ENCODE measurements around the gene CLIC5. TPM values are rescaled to one million over a fixed set of nuclear protein-coding genes. Genes with fewer than 3 reads are reported as not detected.

Gene CLIC5
- polyA plus RNA-seq, 1 experiment: not detected

DNA sequence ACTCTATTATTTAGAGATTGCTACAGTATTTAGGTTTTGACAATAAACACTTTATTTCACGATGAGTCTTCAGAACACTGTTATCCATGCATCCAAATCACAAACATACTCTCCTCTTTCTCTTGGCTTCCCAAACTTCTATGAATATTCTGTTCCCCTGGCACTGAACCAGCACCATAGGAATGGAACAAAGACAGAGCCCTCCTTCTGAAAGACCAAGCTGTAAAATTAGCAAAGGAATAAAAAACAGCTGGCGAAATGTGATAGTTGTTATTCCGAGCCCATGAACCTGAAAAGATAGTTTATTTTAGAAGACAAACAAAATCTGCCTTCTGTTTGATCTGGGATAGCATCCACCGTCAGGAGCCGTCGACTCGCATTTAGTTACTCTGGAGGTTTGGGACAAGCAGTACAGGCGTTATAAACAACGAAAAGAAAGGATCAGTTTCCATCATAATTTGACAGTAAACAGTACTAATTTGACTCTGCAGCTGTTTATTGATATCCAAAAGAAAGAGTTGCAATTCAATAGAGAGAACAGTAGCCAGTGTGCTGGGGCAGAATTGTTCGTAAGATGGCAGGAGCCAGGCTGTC, 161.4 kb downstream of the CLIC5 start:
- Histone ChIP-seq H3K4me3 (ENCODE audit: low read depth, low read length) (no peak overlapping the region), H3K27me3 (ENCODE audit: control insufficient read depth, insufficient read depth, low read length) (peaks cover 4% of the 10 kb centered on the region), H3K9me3 (ENCODE audit: control insufficient read depth, insufficient read depth, low read length) (no peaks in the 10 kb centered on the region), H3K27ac (ENCODE audit: low read depth, low read length) (no peak overlapping the region)
- DNase-seq (ENCODE audit: low read depth, low spot score): no peak
- TF ChIP-seq, protein P1, sequence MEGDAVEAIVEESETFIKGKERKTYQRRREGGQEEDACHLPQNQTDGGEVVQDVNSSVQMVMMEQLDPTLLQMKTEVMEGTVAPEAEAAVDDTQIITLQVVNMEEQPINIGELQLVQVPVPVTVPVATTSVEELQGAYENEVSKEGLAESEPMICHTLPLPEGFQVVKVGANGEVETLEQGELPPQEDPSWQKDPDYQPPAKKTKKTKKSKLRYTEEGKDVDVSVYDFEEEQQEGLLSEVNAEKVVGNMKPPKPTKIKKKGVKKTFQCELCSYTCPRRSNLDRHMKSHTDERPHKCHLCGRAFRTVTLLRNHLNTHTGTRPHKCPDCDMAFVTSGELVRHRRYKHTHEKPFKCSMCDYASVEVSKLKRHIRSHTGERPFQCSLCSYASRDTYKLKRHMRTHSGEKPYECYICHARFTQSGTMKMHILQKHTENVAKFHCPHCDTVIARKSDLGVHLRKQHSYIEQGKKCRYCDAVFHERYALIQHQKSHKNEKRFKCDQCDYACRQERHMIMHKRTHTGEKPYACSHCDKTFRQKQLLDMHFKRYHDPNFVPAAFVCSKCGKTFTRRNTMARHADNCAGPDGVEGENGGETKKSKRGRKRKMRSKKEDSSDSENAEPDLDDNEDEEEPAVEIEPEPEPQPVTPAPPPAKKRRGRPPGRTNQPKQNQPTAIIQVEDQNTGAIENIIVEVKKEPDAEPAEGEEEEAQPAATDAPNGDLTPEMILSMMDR (IDR thresholded peaks at IDR 0.05; ENCODE audit: low read depth, low read length): no peak
- POLR2A ChIA-PET: no interaction called here
- CTCF ChIA-PET: interaction anchor here (1.8 kb wide), 1 partner anchor 76 kb away, joined by 5 read pairs; no protein-coding TSS in a partner anchor

DNA sequence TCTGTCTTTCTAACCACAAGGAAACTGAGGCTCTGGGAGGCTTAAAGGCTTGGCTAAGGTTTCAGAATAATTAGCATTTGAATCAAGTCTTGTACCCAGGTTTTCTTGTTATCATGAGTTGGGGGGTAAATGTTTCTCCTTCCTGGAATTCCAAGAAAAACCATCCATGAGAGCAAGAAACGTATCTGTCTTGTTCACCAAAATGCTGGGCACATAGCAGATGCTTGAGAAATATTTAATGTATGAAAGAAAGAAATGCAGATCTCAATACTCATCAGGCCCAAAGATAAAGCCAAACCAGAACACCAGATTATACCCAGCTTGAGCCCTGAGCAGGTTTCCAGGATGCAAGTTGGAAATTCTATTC, 164.6 kb downstream of the CLIC5 start:
- no peak for DNase-seq (ENCODE audit: low read depth, low spot score)
- no peak overlapping the region for H3K4me3 ChIP-seq (ENCODE audit: low read depth, low read length)
- TF ChIP-seq, protein P1 (IDR thresholded peaks at IDR 0.05; ENCODE audit: low read depth, low read length): no peak
- H3K27ac ChIP-seq (ENCODE audit: low read depth, low read length): no peak overlapping the region
- no peaks in the 10 kb centered on the region for H3K9me3 ChIP-seq (ENCODE audit: control insufficient read depth, insufficient read depth, low read length)
- CTCF ChIA-PET: interaction anchor here (0.7 kb wide), 1 partner anchor 9 kb away, joined by 3 read pairs; no protein-coding TSS in a partner anchor
- no peaks in the 10 kb centered on the region for H3K27me3 ChIP-seq (ENCODE audit: control insufficient read depth, insufficient read depth, low read length)
- POLR2A ChIA-PET: no interaction called here

DNA sequence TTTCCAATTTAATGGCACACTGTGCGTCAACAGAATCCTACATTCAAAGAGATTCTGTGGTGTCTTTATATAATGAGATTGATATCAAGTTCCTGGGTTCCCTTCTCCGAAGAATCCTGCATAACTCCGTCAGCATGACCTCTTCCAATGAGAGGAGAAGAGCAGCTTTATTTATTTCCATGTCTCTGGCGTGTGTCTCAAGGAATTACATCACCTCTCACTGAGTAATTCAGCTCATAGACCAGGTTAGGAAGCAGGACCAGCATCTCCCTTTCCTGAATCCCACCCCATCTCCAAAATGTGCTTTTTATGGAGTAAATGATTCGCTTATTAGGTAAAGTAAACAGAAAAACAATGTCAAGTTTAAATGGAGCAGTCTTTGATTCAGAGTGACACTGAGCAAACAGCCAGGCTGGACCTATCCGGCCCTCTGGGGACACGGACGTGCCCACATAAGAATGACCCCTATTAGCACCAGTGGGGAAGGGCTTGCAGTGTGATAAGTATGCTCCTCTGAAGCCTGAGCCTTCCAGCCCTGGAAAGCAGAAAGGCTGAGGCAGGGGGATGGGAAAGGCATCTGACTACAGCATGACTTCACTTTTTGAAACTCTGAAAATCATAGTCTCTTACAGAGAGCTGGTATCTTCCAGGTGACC, 165.2 kb downstream of the CLIC5 start:
- Histone ChIP-seq H3K9me3 (ENCODE audit: control insufficient read depth, insufficient read depth, low read length) (no peaks in the 10 kb centered on the region), H3K27me3 (ENCODE audit: control insufficient read depth, insufficient read depth, low read length) (no peaks in the 10 kb centered on the region), H3K4me3 (ENCODE audit: low read depth, low read length) (no peak overlapping the region), H3K27ac (ENCODE audit: low read depth, low read length) (no peak overlapping the region)
- DNase-seq (ENCODE audit: low read depth, low spot score): no peak
- POLR2A ChIA-PET: no interaction called here
- CTCF ChIA-PET: no interaction called here
- TF ChIP-seq, protein P1 (IDR thresholded peaks at IDR 0.05; ENCODE audit: low read depth, low read length): no peak

DNA sequence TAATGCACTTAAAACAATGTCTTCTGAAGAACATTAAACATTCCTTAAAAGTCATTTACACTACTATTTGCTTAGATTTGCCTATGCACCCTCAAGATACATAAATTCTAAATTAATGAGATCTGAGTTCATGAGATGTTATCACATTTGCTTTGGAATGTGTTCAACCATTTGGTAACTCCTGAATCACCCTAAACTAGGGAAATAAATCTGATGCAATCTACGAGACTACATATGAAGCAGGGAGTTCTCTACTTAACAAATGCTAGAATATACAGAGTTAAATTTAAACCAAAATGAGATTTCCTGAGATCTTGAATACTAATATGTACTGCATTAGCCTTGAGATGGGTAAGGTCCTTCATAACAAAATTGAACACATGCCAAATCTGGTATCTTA, 170.1 kb downstream of the CLIC5 start:
- no peak overlapping the region for H3K27ac ChIP-seq (ENCODE audit: low read depth, low read length)
- no peak for DNase-seq (ENCODE audit: low read depth, low spot score)
- ChIA-PET CTCF (no interaction called here), POLR2A (no interaction called here)
- H3K4me3 ChIP-seq (ENCODE audit: low read depth, low read length): no peak overlapping the region
- H3K27me3 ChIP-seq (ENCODE audit: control insufficient read depth, insufficient read depth, low read length): no peaks in the 10 kb centered on the region
- H3K9me3 ChIP-seq (ENCODE audit: control insufficient read depth, insufficient read depth, low read length): no peaks in the 10 kb centered on the region
- TF ChIP-seq, protein P1 (IDR thresholded peaks at IDR 0.05; ENCODE audit: low read depth, low read length): no peak

DNA sequence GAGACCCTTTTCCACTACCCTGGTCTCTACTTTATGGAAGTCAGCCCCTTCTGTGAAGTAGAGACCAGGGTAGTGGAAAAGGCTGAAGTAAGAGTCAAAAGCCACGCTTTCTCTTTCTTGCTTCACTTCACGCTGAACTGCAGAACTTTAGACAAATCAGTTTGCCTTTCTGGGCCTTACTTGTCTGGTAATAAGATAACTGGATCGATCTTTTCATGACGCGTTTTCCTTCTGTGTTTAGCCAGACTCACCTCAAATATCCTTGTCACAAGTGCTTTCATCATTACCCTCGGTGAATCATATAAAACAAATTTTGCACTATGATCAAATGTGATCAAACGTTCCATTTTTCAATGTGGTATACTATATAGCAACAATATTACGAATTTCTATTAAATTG, 170.7 kb downstream of the CLIC5 start:
- Histone ChIP-seq H3K27ac (ENCODE audit: low read depth, low read length) (no peak overlapping the region), H3K4me3 (ENCODE audit: low read depth, low read length) (no peak overlapping the region), H3K9me3 (ENCODE audit: control insufficient read depth, insufficient read depth, low read length) (no peaks in the 10 kb centered on the region), H3K27me3 (ENCODE audit: control insufficient read depth, insufficient read depth, low read length) (no peaks in the 10 kb centered on the region)
- ChIA-PET POLR2A (no interaction called here), CTCF (no interaction called here)
- no peak for DNase-seq (ENCODE audit: low read depth, low spot score)
- TF ChIP-seq, protein P1 (IDR thresholded peaks at IDR 0.05; ENCODE audit: low read depth, low read length): no peak

Data from AG04450 (cell line).